CD4-positive, alpha-beta T cell treated with Interferon gamma for 1 hour (primary cell): ENCODE data around the gene COL7A1.

Experiments used
- DNase-seq: peaks from one replicate; pipeline ENCODE4 v3.0.0-alpha.2; 2020

Gene COL7A1

GRCh38 chr3:48587686-48588085 lies 7.4 kb downstream of the COL7A1 start:
- DNase-seq, result no peak

- no peak for DNase-seq
Measured at GRCh38 chr3:48585411-48585810, 9.7 kb downstream of the COL7A1 start.

GRCh38 chr3:48584836-48585235 lies 10.3 kb downstream of the COL7A1 start:
- no peak for DNase-seq

- no peak for DNase-seq
Measured at GRCh38 chr3:48581621-48582481, 13.3 kb downstream of the COL7A1 start.

GRCh38 chr3:48576647-48577046 lies 18.5 kb downstream of the COL7A1 start:
- DNase-seq, result no peak

- DNase-seq, result no peak
Measured at GRCh38 chr3:48575366-48575765, 19.8 kb downstream of the COL7A1 start.

GRCh38 chr3:48573973-48574585 lies 21.1 kb downstream of the COL7A1 start:
- no peak for DNase-seq

- no peak for DNase-seq
Measured at GRCh38 chr3:48572517-48572916, 22.6 kb downstream of the COL7A1 start.

- DNase-seq, result no peak
Measured at GRCh38 chr3:48571938-48572337, 23.2 kb downstream of the COL7A1 start.

- DNase-seq, result no peak
Measured at GRCh38 chr3:48569808-48570450, 25.2 kb downstream of the COL7A1 start.

GRCh38 chr3:48569400-48569799 lies 25.7 kb downstream of the COL7A1 start:
- DNase-seq, result no peak

- no peak for DNase-seq
Measured at GRCh38 chr3:48568476-48568875, 26.7 kb downstream of the COL7A1 start.

GRCh38 chr3:48567500-48567899 lies 27.6 kb downstream of the COL7A1 start:
- DNase-seq, result no peak

GRCh38 chr3:48567090-48567489 lies 28.0 kb downstream of the COL7A1 start:
- no peak for DNase-seq

- DNase-seq, result no peak
Measured at GRCh38 chr3:48566401-48566760, 28.7 kb downstream of the COL7A1 start.

GRCh38 chr3:48565591-48566400 lies 29.3 kb downstream of the COL7A1 start:
- peak; percentile 30 for DNase-seq

- DNase-seq, result no peak
Measured at GRCh38 chr3:48565186-48565585, 29.9 kb downstream of the COL7A1 start.

GRCh38 chr3:48564667-48565066 lies 30.5 kb downstream of the COL7A1 start:
- DNase-seq, result no peak

- DNase-seq, result peak; percentile 82
Measured at GRCh38 chr3:48564022-48564421, 31.1 kb downstream of the COL7A1 start.

GRCh38 chr3:48563382-48563918 lies 31.7 kb downstream of the COL7A1 start, which contains the start of gene UCN2:
Gene UCN2 (minus strand): TSS chr3:48563781. CDS start chr3:48563124, 657 bp downstream.
- DNase-seq, result no peak

- no peak for DNase-seq
Measured at GRCh38 chr3:48562367-48563095, 32.6 kb downstream of the COL7A1 start.
